Measurements from ENCODE around the gene ATRX.
"Not testable (repeated sequence)": the region's sequence is repeated elsewhere in the genome, so short reads cannot be mapped to it uniquely, and the experiment has no call there.

Gene ATRX

DNA sequence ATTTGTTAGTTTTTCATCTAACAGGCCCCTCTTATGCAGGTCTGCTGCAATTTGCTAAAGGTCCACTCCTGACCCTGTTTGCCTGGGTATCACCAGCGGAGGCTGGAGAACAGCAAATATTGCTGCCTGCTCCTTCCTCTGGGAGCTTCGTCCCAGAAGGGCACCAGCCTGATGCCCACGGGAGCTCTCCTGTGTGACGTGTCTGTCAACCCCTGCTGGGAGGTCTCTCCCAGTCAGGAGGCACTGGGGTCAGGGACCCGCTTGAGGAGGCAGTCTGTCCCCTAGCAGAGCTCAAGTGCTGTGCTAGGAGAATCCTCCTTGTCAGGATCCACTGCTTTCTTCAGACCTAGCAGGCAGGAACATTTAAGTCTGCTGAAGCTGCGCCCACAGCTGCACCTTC, 30.5 kb downstream of the ATRX start:
- no peak overlapping the region for H3K4me3 Mint-ChIP-seq

DNA sequence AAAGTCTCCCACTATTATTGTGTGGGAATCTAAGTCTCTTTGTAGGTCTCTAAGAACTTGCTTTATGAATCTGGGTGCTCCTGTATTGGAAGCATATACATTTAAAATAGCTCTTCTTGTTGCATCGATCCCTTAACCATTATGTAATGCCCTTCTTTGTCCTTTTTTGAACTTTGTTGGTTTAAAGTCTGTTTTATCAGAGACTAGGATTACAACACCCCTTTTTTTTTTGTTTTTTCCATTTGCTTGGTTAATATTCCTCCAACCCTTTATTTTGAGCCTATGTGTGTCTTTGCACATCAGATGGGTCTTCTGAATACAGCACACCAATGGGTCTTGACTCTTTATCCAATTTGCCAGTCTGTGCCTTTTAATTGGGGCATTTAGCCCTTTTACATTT, 32.1 kb downstream of the ATRX start:
- peaks cover 20% of the 10 kb centered on the region for H3K9me3 Mint-ChIP-seq
- not testable (repeated sequence) for H3K27me3 Mint-ChIP-seq (ENCODE audit: low read depth); H3K27ac Mint-ChIP-seq; H3K4me3 Mint-ChIP-seq; H3K4me1 Mint-ChIP-seq (ENCODE audit: low read depth)
- H3K36me3 Mint-ChIP-seq (ENCODE audit: low read depth), result peaks cover 12% of the 10 kb centered on the region

More for the DNA sequence above, 30.5 kb downstream of the ATRX start:
- peaks cover 12% of the 10 kb centered on the region for H3K36me3 Mint-ChIP-seq (ENCODE audit: low read depth)
- peaks cover 20% of the 10 kb centered on the region for H3K9me3 Mint-ChIP-seq
- no peaks in the 10 kb centered on the region for H3K4me1 Mint-ChIP-seq (ENCODE audit: low read depth)
- H3K27me3 Mint-ChIP-seq (ENCODE audit: low read depth), result no peaks in the 10 kb centered on the region
- no peak overlapping the region for H3K27ac Mint-ChIP-seq

DNA sequence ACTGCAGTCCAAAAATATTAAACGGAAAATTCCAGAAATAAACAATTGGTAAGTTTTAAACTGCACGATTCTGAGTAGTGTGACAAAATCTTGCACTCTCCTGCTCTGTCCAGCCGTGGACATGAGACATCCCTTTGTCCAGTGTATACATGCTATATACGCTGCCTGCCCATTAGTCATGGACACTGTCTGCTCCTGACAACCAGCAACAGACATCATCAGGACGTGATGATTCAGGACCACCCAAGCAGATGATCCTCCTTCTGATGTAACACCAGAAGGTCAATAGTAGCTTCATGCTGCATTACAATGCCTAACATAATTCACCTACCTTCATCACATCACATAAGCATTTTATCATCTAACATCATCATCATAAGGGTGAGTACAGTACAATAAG, 36.3 kb downstream of the ATRX start:
- no peaks in the 10 kb centered on the region for H3K27me3 Mint-ChIP-seq (ENCODE audit: low read depth)
- no peak overlapping the region for H3K27ac Mint-ChIP-seq
- H3K9me3 Mint-ChIP-seq, result peaks cover 16% of the 10 kb centered on the region

DNA sequence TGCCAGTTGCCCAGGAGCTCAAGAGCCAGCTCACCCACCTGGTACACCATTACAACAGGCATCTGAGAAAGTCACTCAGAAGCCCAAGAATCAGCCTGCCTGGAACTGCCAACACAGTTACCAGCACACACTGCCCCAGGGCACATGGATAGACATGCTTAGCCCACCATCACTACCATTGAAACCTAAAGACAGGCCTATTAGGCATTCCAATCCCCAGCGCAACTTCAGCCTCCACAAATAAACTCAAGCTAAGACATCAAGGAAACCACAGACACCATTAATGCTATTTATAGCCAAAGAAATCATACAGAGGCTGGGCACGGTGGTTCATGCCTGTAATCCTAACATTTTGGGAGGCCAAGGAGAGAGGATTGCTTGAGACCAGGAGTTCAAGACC, 42.3 kb downstream of the ATRX start:
- Mint-ChIP-seq H3K9me3 (no peaks in the 10 kb centered on the region), H3K4me3 (no peak overlapping the region), H3K36me3 (ENCODE audit: low read depth) (peaks cover 3% of the 10 kb centered on the region), H3K27me3 (ENCODE audit: low read depth) (no peaks in the 10 kb centered on the region), H3K4me1 (ENCODE audit: low read depth) (peaks cover 19% of the 10 kb centered on the region), H3K27ac (no peak overlapping the region)

More for the DNA sequence above, 36.3 kb downstream of the ATRX start:
- peaks cover 3% of the 10 kb centered on the region for H3K36me3 Mint-ChIP-seq (ENCODE audit: low read depth)
- H3K4me1 Mint-ChIP-seq (ENCODE audit: low read depth), result no peaks in the 10 kb centered on the region
- H3K4me3 Mint-ChIP-seq, result no peak overlapping the region

DNA sequence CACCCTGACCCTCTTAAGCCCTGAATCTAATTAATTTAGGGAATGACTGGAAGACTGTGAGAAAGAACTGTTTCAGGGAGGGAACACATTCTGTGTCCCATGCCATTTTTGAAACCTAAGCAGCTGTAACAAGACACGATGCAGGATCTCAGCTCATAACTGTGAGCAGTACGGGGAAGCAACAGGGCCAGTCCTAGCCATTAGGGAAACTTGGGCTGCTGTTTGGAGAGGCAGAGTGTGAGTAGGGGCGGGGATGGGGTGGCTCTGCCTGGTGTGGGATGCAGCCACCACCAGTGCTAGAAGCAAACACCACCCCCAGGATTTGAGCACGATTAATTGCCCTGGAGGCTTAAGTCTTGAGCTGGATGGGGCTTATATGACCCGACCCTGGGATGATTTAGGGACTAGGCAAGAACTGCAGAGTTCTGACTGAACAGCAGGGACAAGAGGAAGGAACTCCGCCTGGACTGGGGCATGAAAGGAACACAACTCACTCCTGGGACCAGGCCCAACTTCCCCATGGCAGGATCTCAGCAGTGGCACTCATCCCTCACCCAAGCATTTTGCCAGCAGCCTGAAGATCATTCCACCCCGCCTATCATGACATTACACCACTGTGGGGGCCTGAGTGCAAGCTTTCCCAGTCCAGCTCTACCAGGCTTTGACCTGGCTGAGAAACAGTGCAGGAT, 43.1 kb downstream of the ATRX start:
- Mint-ChIP-seq H3K36me3 (ENCODE audit: low read depth) (peaks cover 3% of the 10 kb centered on the region), H3K27me3 (ENCODE audit: low read depth) (no peaks in the 10 kb centered on the region), H3K27ac (no peak overlapping the region), H3K4me1 (ENCODE audit: low read depth) (peaks cover 19% of the 10 kb centered on the region), H3K4me3 (no peak overlapping the region), H3K9me3 (no peaks in the 10 kb centered on the region)

DNA sequence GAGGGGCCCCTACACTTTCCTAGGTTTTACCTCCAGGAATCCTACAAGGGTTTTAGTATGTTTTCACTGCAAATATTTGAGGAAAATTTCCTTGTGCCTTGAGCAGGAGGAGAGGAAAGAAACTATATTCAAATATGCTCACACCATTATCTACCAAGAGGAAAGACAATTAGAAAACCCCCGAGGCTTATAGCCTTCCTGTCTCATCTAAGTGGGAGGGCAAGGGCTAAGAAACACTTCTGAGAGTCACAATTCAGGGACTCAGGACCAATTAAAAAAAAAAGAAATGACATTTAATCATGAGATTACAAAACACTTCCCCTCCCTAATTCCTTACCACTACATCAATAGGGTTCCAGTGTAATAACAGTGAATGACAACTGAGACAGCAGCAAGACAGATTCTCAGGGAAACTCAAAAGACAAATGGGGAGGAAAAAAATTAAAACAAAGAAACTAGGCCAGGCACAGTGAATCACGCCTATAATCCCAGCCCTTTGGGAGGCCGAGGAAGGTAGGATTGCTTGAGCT, 45.6 kb downstream of the ATRX start:
- peaks cover 7% of the 10 kb centered on the region for H3K36me3 Mint-ChIP-seq (ENCODE audit: low read depth)
- no peaks in the 10 kb centered on the region for H3K27me3 Mint-ChIP-seq (ENCODE audit: low read depth)
- H3K4me1 Mint-ChIP-seq (ENCODE audit: low read depth), result peaks cover 19% of the 10 kb centered on the region
- no peak overlapping the region for H3K4me3 Mint-ChIP-seq
- H3K27ac Mint-ChIP-seq, result peak overlapping the region; percentile 26
- H3K9me3 Mint-ChIP-seq, result no peaks in the 10 kb centered on the region

DNA sequence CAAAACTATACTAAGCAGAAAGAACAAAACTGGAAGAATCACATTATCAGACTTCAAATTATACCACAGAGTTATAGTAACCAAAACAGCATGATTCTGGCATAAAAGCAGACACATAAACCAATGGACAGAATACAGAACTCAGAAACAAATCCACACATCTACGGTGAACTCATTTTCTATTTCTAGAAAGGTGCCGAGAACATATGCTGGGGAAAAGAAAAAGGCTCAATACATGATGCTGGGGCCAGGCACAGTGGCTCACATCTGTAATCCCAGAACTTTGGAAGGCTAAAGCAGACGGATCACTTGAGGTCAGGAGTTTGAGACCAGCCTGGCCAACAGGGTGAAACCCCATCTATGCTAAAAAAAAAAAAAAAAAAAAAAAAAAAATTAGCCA, 52.7 kb downstream of the ATRX start:
- Mint-ChIP-seq H3K4me3 (no peak overlapping the region), H3K4me1 (ENCODE audit: low read depth) (peaks cover 10% of the 10 kb centered on the region)

DNA sequence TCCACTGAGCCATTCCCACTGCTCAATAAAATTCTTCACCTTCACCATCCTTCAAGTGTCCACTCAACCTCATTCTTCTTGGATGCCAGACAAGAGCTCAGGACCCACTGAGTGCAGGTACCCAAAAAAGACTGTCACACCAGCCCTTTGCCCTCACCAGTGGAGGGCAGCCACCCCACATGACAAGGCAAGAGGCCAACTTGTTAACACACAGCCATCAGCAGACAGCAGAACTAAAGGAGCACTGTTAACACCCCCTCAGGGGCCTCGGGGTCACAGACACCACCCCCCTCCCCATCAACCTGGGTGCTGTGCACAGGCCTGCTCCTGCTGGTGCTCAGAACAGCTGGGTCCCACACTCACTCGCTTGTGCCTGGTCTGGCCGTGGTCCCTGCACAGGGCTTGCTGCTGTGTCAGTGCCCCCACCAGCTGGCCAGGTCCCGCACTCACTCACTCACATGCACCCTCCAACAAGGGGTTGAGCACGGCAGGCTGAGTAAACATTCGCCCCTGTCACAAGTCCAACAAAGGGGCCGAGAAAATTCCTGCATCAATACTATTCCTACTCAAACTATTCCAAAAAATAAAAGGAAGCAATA, 54.1 kb downstream of the ATRX start:
- H3K27me3 Mint-ChIP-seq (ENCODE audit: low read depth), result no peaks in the 10 kb centered on the region
- no peak overlapping the region for H3K27ac Mint-ChIP-seq
- H3K9me3 Mint-ChIP-seq, result no peaks in the 10 kb centered on the region

More for the DNA sequence above, 52.7 kb downstream of the ATRX start:
- Mint-ChIP-seq H3K9me3 (no peaks in the 10 kb centered on the region), H3K36me3 (ENCODE audit: low read depth) (peaks cover 4% of the 10 kb centered on the region), H3K27ac (no peak overlapping the region), H3K27me3 (ENCODE audit: low read depth) (no peaks in the 10 kb centered on the region)

DNA sequence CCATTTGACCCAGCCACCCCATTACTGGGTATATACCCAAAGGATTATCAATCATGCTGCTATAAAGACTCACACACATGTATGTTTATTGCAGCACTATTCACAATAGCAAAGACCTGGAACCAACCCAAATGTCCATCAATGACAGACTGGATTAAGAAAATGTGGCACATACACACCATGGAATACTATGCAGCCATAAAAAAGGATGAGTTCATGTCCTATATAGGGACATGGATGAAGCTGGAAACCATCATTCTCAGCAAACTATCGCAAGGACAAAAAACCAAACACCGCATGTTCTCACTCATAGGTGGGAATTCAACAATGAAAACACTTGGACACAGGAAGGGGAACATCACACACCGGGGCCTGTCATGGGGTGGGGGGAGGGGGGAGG, 59.9 kb downstream of the ATRX start:
- not testable (repeated sequence) for H3K36me3 Mint-ChIP-seq (ENCODE audit: low read depth); H3K27me3 Mint-ChIP-seq (ENCODE audit: low read depth); H3K27ac Mint-ChIP-seq; H3K4me1 Mint-ChIP-seq (ENCODE audit: low read depth); H3K4me3 Mint-ChIP-seq; H3K9me3 Mint-ChIP-seq

More for the DNA sequence above, 54.1 kb downstream of the ATRX start:
- Mint-ChIP-seq H3K36me3 (ENCODE audit: low read depth) (peaks cover 5% of the 10 kb centered on the region), H3K4me3 (no peak overlapping the region), H3K4me1 (ENCODE audit: low read depth) (peaks cover 10% of the 10 kb centered on the region)

DNA sequence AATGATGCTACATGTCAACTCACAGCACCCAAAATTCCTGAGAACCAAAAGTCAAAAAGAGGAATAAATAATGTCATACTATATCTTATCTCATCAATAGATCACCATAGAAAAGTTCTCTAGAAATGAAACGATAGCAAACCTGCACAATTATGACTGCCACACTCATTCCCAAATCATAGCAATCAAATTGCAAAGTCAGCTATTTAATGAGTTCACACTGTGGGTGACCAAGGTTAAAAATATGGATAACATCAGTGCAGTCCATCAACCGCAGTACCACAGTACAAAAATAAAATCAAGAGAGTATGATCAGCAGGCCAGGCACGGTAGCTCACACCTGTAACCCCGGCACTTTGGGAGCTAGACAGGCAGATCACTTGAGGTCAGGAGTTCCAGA, 62.3 kb downstream of the ATRX start:
- no peak overlapping the region for H3K27ac Mint-ChIP-seq
- peaks cover 15% of the 10 kb centered on the region for H3K4me1 Mint-ChIP-seq (ENCODE audit: low read depth)
- peaks cover 9% of the 10 kb centered on the region for H3K9me3 Mint-ChIP-seq
- H3K36me3 Mint-ChIP-seq (ENCODE audit: low read depth), result peaks cover 9% of the 10 kb centered on the region
- no peak overlapping the region for H3K4me3 Mint-ChIP-seq
- no peaks in the 10 kb centered on the region for H3K27me3 Mint-ChIP-seq (ENCODE audit: low read depth)

DNA sequence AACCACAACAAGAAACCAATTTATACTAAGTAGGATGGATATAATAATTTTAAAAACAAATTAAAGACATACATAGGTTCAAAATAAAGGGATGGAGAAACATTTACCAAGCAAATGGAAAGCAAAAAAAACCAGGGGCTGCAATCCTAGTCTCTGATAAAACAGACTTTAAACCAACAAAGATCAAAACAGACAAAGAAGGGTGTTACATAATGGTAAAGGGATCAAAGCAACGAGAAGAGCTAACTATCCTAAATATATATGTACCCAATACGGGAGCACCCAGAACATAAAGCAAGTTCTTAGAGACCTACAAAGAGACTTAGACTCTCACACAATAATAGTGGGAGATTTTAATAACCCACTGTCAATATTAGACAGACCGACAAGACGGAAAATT, 66.6 kb downstream of the ATRX start:
- Mint-ChIP-seq H3K27me3 (ENCODE audit: low read depth) (no peaks in the 10 kb centered on the region), H3K27ac (no peak overlapping the region), H3K4me1 (ENCODE audit: low read depth) (peaks cover 19% of the 10 kb centered on the region), H3K36me3 (ENCODE audit: low read depth) (peaks cover 19% of the 10 kb centered on the region), H3K9me3 (peaks cover 5% of the 10 kb centered on the region), H3K4me3 (no peak overlapping the region)

DNA sequence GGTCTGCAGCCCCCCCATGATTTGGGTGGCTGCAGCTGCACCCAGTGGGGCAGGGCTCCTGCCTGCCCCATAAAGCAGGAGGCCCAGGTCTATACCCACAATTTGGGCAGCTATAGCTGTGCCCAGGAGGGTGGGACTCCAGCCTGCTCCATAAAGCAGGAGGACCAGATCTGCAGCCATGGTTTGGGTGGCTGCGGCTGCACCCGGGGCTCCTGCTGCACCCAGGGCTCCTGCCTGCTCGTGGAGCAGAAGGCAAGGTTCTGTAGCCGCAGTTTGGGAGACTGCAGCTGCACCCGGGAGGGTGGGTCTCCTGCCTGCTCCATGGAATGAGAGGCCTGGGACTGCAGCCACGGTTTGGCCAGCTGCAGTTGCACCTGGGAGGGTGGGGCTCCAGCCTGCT, 81.1 kb downstream of the ATRX start:
- Mint-ChIP-seq H3K27me3 (ENCODE audit: low read depth) (no peaks in the 10 kb centered on the region), H3K9me3 (peaks cover 4% of the 10 kb centered on the region), H3K4me3 (no peak overlapping the region)

DNA sequence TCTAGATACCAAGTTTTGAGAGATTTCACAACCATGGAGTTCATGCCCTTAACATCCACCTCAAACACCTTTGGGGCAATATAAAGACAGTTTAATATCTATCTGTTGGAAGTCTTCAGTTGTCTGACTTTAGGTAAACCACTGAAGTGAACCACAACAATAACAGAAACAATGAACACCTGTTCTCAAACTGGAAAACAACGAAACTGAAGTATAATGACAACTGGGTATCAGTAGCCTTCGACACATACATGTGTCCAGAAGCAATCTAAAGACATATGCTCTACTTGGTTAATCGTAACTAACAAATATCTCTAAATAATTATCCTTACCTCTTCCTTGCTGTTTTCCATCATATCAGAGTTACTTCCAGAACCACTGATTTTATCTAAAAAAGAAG, 87.8 kb downstream of the ATRX start:
- H3K9me3 Mint-ChIP-seq, result no peaks in the 10 kb centered on the region
- no peaks in the 10 kb centered on the region for H3K27me3 Mint-ChIP-seq (ENCODE audit: low read depth)
- no peak overlapping the region for H3K27ac Mint-ChIP-seq
- H3K36me3 Mint-ChIP-seq (ENCODE audit: low read depth), result peaks cover 11% of the 10 kb centered on the region
- H3K4me1 Mint-ChIP-seq (ENCODE audit: low read depth), result peaks cover 14% of the 10 kb centered on the region
- no peak overlapping the region for H3K4me3 Mint-ChIP-seq

More for the DNA sequence above, 81.1 kb downstream of the ATRX start:
- Mint-ChIP-seq H3K36me3 (ENCODE audit: low read depth) (peaks cover 17% of the 10 kb centered on the region), H3K27ac (no peak overlapping the region), H3K4me1 (ENCODE audit: low read depth) (no peaks in the 10 kb centered on the region)

DNA sequence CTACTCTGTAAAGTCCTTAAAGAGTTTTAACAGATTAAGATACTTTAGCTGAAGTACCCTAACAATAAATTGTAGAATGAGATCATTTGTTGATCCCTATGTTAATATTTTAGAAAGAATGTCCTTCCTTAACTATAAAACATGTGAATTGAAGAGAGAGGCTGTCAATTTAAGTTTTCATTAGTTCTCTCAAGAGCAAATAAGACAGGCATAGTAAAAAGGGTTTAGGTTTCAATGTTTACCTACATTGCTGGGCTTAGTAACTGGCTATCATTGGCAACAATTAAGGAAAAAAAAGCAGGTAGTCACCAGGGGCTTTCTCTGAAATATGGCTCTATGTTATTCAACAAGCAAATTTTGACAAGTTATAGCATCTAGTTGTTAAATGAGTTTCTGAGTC, 91.5 kb downstream of the ATRX start:
- H3K4me3 Mint-ChIP-seq, result no peak overlapping the region

DNA sequence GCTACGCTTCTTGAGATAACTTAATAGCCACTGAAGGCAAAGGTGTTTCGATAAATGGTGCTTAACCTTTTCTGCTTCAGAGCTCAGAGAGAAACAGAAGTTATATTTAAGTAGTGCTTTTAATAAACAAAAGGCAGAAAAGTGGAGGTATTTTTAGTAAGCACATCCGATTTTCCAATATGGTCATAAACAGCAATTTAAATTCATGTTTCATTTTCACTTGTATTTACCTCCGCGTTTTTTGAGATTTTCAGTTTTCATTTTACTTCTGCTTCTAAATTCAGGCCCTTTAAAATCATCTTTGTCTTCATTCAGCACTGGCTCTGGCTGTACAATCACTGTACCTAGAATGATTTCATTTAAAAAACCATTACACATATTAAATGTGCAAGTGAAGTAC, 92.4 kb downstream of the ATRX start:
- H3K36me3 Mint-ChIP-seq (ENCODE audit: low read depth), result peaks cover 9% of the 10 kb centered on the region
- peaks cover 12% of the 10 kb centered on the region for H3K4me1 Mint-ChIP-seq (ENCODE audit: low read depth)
- H3K27ac Mint-ChIP-seq, result no peak overlapping the region
- no peaks in the 10 kb centered on the region for H3K9me3 Mint-ChIP-seq
- no peak overlapping the region for H3K4me3 Mint-ChIP-seq
- no peaks in the 10 kb centered on the region for H3K27me3 Mint-ChIP-seq (ENCODE audit: low read depth)

More for the DNA sequence above, 91.5 kb downstream of the ATRX start:
- H3K36me3 Mint-ChIP-seq (ENCODE audit: low read depth), result peaks cover 9% of the 10 kb centered on the region
- H3K27me3 Mint-ChIP-seq (ENCODE audit: low read depth), result no peaks in the 10 kb centered on the region
- peaks cover 14% of the 10 kb centered on the region for H3K4me1 Mint-ChIP-seq (ENCODE audit: low read depth)
- H3K27ac Mint-ChIP-seq, result no peak overlapping the region
- no peaks in the 10 kb centered on the region for H3K9me3 Mint-ChIP-seq

Data from T-helper 1 cell treated with Interleukin-12 subunit alpha and Interleukin-12 subunit beta and Interleukin-4 antibody, amounts not matched to agents 30 μg/mL and 1 μg/mL, for 36 hours (primary cell).